K562 (cell line): Measurements from ENCODE around the gene USF2. TPM values are rescaled to one million over a fixed set of nuclear protein-coding genes. Genes with fewer than 3 reads are reported as not detected.

ENCODE experiments used
- ATF7 ChIP-seq: fragments of 450-650 bp; IDR thresholded peaks from 2 replicates; pipeline ENCODE4 v1.7.1; 2014; ENCODE audit warnings: mild to moderate bottlenecking, moderate library complexity
- CBX2 ChIP-seq: fragments of 200-600 bp; sonication (generic); IDR thresholded peaks from one replicate; pipeline ENCODE4 v1.6.1; 2012; ENCODE audit warnings: mild to moderate bottlenecking, low read length, inconsistent platforms; ENCODE audit not compliant: insufficient read depth, poor library complexity, severe bottlenecking
- CCAR2 ChIP-seq: fragments of 200-400 bp; formaldehyde crosslinking; IDR thresholded peaks from 2 replicates; pipeline ENCODE4 v1.6.1; 2017; ENCODE audit warnings: mild to moderate bottlenecking, low read depth, low read length
- DACH1 ChIP-seq: fragments of 450-650 bp; IDR thresholded peaks from 2 replicates; pipeline ENCODE4 v1.6.1; 2018; ENCODE audit not compliant: partially characterized antibody
- HMGN3 ChIP-seq: IDR thresholded peaks from 2 replicates; pipeline ENCODE4 v1.6.1; 2011; ENCODE audit warnings: borderline replicate concordance, low read depth, mild to moderate bottlenecking, mixed read lengths, low read length; ENCODE audit not compliant: insufficient read length; ENCODE audit errors: extremely low read depth
- MAX ChIP-seq: sonication (generic); formaldehyde crosslinking; IDR thresholded peaks from 2 replicates; pipeline ENCODE4 v1.9.0; 2022; ENCODE audit warnings: mild to moderate bottlenecking, missing genetic modification reagents
- MCM7 ChIP-seq, 2 experiments: fragments of 450-650 bp; IDR thresholded peaks; 2 replicates each; pipeline ENCODE4 v1.6.1; 2016 to 2018
- NBN ChIP-seq: fragments of 450-650 bp; IDR thresholded peaks from 2 replicates; pipeline ENCODE4 v1.6.1; 2016; ENCODE audit warnings: low read depth, mild to moderate bottlenecking
- NKRF ChIP-seq: fragments of 450-650 bp; IDR thresholded peaks from 2 replicates; pipeline ENCODE4 v1.6.1; 2016; ENCODE audit warnings: borderline replicate concordance
- PKNOX1 ChIP-seq: fragments of 450-650 bp; IDR thresholded peaks from 2 replicates; pipeline ENCODE4 v1.6.1; 2016
- RERE ChIP-seq: sonication (generic); formaldehyde crosslinking; IDR thresholded peaks from 2 replicates; pipeline ENCODE4 v1.8.0; 2023; ENCODE audit warnings: missing genetic modification reagents, mild to moderate bottlenecking, borderline replicate concordance
- TFAP4 ChIP-seq: sonication (generic); formaldehyde crosslinking; IDR thresholded peaks from 2 replicates; pipeline ENCODE4 v1.8.0; 2022; ENCODE audit warnings: missing genetic modification reagents, mild to moderate bottlenecking, moderate library complexity, borderline replicate concordance
- ZFP36 ChIP-seq: fragments of 150-350 bp; IDR thresholded peaks from 2 replicates; pipeline ENCODE4 v1.6.1; 2018; ENCODE audit warnings: low read length, low read depth; ENCODE audit not compliant: partially characterized antibody
- ZNF140 ChIP-seq: fragments of 250-450 bp; sonication (Bioruptor Pico); IDR thresholded peaks from 2 replicates; pipeline ENCODE4 v1.8.0; 2021; ENCODE audit warnings: moderate library complexity, mild to moderate bottlenecking, inconsistent platforms
- ZNF311 ChIP-seq: fragments of 250-450 bp; sonication (Bioruptor Pico); IDR thresholded peaks from 2 replicates; pipeline ENCODE4 v1.4.0; 2020; ENCODE audit warnings: mild to moderate bottlenecking, moderate library complexity
- polyA plus RNA-seq, 8 experiments: library from polyadenylated mRNA; depleted of rRNA in 4 of 8; stranded (reverse) in 5 of 8; unstranded in 3 of 8; fragments of >200 nt; fragmentation: Nextera tagmentation in 2 of 8; fragmentation: Illumina TruSeq in 1 of 8; extraction: Ambion mirVana in 2 of 8; extraction: Trizol in 1 of 8; gene quantifications; 2 replicates each; pipeline versions ENCODE4 v1.2.1 to v1.2.3, GENCODE V29; 2011 to 2014; ENCODE audit warnings: inconsistent platforms in 1 of 8, missing spikeins in 1 of 8
- total RNA-seq, 7 experiments: library from RNA; depleted of rRNA in 6 of 7; stranded (reverse); fragments of >200 nt in 6 of 7; fragmentation: Illumina TruSeq in 2 of 7; extraction: Trizol in 2 of 7; gene quantifications; 2 replicates each; pipeline versions ENCODE4 v1.2.1 to v1.2.3, GENCODE V29; 2011 to 2021; ENCODE audit warnings: low replicate concordance in 1 of 7

USF2 gene
- total and polyA plus RNA-seq, 9 of the 15 experiments (the other 6 are each of a cell fraction or from before 2014, with no cell fraction given) = 0.27 to 93.7 (median 58.4) TPM

- no peak for TF ChIP-seq ZNF311
- peak; percentile 44 for TF ChIP-seq DACH1
- TF ChIP-seq CCAR2 = no peak
- TF ChIP-seq MAX (CRISPR knock-in tag) = peak; percentile 24; the same call in 1 of the 2 replicates
- 0 out of 2 replicates have a peak, but pooled peaks have one; percentile 8 for TF ChIP-seq PKNOX1
- TF ChIP-seq ZFP36 = no peak
- no peak for TF ChIP-seq ZNF140 (CRISPR knock-in tag)
- 0 out of 2 replicates have a peak, but pooled peaks have one; percentile 14 for TF ChIP-seq ATF7
- TF ChIP-seq RERE (CRISPR knock-in tag) = no peak
- no peak for TF ChIP-seq MCM7 (IDR thresholded peaks at IDR 0.05)
- peak; percentile 88; the same call in 1 of the 2 replicates for TF ChIP-seq TFAP4 (CRISPR knock-in tag)
- TF ChIP-seq NBN = no peak
- no peak for TF ChIP-seq CBX2
- TF ChIP-seq NKRF = no peak
- no peak for TF ChIP-seq HMGN3
Observed at GRCh38 chr19:35224681-35225571, 43.8 kb upstream of the USF2 start (continued).
